ENCODE data around the gene BCL7B. TPM values are rescaled to one million over a fixed set of nuclear protein-coding genes. Genes with fewer than 3 reads are reported as not detected.

The BCL7B gene
- total RNA-seq: 10 to 100 TPM; 52.4 to 76.7 TPM

GRCh38 chr7:73557397-73558257, at the start of gene BCL7B:
Gene BCL7B, minus strand, starts transcription at chr7:73557690. Its CDS starts 112 bp downstream, at chr7:73557578.
- peak; percentile 64 for ATAC-seq (replicated peaks)
- Mint-ChIP-seq H3K4me3 (peak within 1 kb of the TSS; percentile 94), H3K9me3 (no peaks in the 10 kb centered on the region), H3K27ac (peak within 1 kb of the TSS; percentile 98), H3K36me3 (ENCODE audit: low read depth) (peaks cover 33% of the 10 kb centered on the region), H3K27me3 (no peaks in the 10 kb centered on the region), H3K4me1 (peaks cover 18% of the 10 kb centered on the region)

GRCh38 chr7:73605601-73606220, 48.2 kb upstream of the BCL7B start:
- no peaks in the 10 kb centered on the region for H3K4me1 Mint-ChIP-seq
- no peak for ATAC-seq (replicated peaks)
- no peaks in the 10 kb centered on the region for H3K9me3 Mint-ChIP-seq
- H3K4me3 Mint-ChIP-seq: no peak overlapping the region
- H3K27ac Mint-ChIP-seq: no peak overlapping the region
- H3K27me3 Mint-ChIP-seq: peaks cover 14% of the 10 kb centered on the region
- no peaks in the 10 kb centered on the region for H3K36me3 Mint-ChIP-seq (ENCODE audit: low read depth)

- Mint-ChIP-seq H3K27me3 (peaks cover 8% of the 10 kb centered on the region), H3K4me1 (no peaks in the 10 kb centered on the region), H3K9me3 (no peaks in the 10 kb centered on the region), H3K4me3 (no peak overlapping the region), H3K27ac (no peak overlapping the region), H3K36me3 (ENCODE audit: low read depth) (no peaks in the 10 kb centered on the region)
- no peak for ATAC-seq (replicated peaks)
Observed at GRCh38 chr7:73602721-73603651, 45.5 kb upstream of the BCL7B start.

DNA sequence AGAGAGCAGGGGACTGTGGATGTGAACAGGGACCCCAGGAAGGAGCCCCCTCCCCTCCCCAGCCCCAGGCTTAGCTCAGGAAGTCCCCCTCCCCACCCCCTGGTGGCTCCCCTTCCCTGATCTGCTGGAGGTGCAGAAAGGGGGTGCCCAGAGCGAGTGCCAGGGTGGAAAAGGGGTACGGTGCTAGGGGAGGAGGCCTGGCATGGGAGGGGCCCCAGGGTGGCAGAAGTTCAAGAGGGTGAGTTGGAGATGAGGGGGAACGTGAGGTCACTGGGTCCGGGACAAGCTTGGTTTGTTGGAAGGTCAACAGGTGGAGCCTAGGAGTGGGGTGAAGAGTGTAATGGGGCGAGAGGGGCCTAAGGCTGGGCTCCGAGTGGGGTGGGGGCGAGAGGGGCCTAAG, 42.4 kb upstream of the BCL7B start:
- no peak for ATAC-seq (replicated peaks)
- peaks cover 7% of the 10 kb centered on the region for H3K27me3 Mint-ChIP-seq
- no peak overlapping the region for H3K4me3 Mint-ChIP-seq
- no peaks in the 10 kb centered on the region for H3K36me3 Mint-ChIP-seq (ENCODE audit: low read depth)
- no peaks in the 10 kb centered on the region for H3K4me1 Mint-ChIP-seq
- H3K9me3 Mint-ChIP-seq: no peaks in the 10 kb centered on the region
- no peak overlapping the region for H3K27ac Mint-ChIP-seq

DNA sequence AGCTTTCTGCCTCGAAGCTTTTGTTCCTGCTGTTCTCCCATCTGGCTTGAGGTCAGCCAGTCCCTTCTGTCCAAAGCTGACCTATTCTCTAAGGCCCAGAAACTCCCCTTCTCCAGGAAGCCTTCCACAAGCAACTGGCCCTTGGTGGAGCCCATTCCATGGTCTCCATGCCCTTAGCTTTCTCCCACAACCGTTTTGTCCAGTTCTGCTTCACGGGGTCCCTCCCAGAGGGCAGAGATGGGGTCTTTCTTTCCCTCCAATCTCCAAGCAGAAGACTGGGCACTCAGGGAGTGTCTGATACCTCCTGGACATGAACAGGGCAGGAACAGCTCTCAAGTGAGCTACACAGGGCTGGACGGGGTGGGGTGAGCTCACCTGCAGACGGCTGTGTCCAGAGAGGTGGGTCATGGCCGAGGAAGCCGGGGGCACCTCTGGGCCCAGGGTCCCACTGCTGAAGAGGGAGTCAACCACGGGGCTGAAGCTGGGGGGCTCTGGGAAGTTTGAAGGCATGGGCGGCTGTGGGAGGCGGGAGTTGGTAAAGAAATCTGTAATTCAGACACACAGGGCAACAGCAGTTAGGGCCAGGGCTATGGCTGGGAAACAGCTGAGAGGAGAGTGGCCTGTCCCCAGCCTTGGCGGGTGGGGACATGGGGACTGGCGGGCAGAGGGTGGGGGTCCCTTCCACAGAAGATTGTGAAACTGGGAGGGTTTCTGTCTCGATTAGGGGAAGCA, 41.8 kb upstream of the BCL7B start:
- no peak overlapping the region for H3K27ac Mint-ChIP-seq
- H3K9me3 Mint-ChIP-seq: no peaks in the 10 kb centered on the region
- peaks cover 7% of the 10 kb centered on the region for H3K27me3 Mint-ChIP-seq
- no peak for ATAC-seq (replicated peaks)
- H3K4me1 Mint-ChIP-seq: no peaks in the 10 kb centered on the region
- no peaks in the 10 kb centered on the region for H3K36me3 Mint-ChIP-seq (ENCODE audit: low read depth)
- H3K4me3 Mint-ChIP-seq: no peak overlapping the region

GRCh38 chr7:73597978-73598782, 40.7 kb upstream of the BCL7B start:
- Mint-ChIP-seq H3K36me3 (ENCODE audit: low read depth) (no peaks in the 10 kb centered on the region), H3K27ac (no peak overlapping the region), H3K27me3 (peaks cover 7% of the 10 kb centered on the region), H3K4me1 (no peaks in the 10 kb centered on the region), H3K4me3 (no peak overlapping the region), H3K9me3 (no peaks in the 10 kb centered on the region)
- peak; percentile 52 for ATAC-seq (replicated peaks)

DNA sequence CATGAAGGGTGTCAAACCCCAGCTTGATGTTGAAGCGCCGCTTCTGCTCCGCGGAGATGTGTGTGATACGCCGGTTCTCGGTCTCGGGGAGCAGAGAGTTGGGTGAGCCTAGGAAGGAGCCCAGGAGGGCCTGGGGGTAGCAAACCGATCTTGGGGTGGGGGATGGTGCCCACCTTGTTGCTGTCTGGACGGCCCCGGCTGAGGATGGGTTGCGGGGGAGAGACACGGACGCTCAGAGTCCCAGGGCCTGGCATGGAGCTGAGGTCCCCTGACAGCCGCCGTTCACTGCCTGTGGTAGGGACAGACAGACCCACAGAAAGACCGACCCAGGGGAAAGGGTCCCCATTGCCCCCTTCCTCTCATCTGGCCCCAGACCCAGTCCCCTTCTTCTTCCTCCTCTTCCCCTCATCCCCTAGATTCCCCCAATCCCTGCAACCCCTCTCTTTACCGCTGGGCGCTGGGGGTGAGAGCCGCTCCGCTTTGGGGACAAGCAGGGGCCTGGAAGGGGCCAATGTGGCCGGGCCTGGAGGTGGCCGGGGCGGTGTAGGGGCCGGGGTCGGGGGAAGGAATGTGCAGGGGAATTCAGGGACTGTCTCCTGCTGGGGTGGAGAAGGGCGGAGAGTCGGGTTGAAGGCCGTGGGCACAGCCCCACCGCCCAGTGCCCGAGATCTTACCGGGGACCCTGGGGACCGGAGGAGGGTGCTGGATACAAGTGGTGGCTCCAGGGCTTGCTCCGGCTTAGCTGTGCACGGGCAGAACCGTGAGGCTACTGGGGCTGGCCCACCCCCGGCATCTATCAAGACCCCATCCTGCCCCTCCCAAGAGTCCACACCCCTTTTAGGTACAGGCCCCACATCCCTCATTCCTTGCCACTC, 38.9 kb upstream of the BCL7B start:
- Mint-ChIP-seq H3K4me1 (no peaks in the 10 kb centered on the region), H3K27me3 (peaks cover 7% of the 10 kb centered on the region), H3K36me3 (ENCODE audit: low read depth) (no peaks in the 10 kb centered on the region), H3K27ac (no peak overlapping the region), H3K4me3 (no peak overlapping the region), H3K9me3 (no peaks in the 10 kb centered on the region)
- no peak for ATAC-seq (replicated peaks)

GRCh38 chr7:73595358-73595757, 37.9 kb upstream of the BCL7B start:
- H3K4me3 Mint-ChIP-seq: no peak overlapping the region
- peaks cover 7% of the 10 kb centered on the region for H3K27me3 Mint-ChIP-seq
- H3K9me3 Mint-ChIP-seq: no peaks in the 10 kb centered on the region
- no peaks in the 10 kb centered on the region for H3K36me3 Mint-ChIP-seq (ENCODE audit: low read depth)
- no peaks in the 10 kb centered on the region for H3K4me1 Mint-ChIP-seq
- no peak for ATAC-seq (replicated peaks)
- no peak overlapping the region for H3K27ac Mint-ChIP-seq

DNA sequence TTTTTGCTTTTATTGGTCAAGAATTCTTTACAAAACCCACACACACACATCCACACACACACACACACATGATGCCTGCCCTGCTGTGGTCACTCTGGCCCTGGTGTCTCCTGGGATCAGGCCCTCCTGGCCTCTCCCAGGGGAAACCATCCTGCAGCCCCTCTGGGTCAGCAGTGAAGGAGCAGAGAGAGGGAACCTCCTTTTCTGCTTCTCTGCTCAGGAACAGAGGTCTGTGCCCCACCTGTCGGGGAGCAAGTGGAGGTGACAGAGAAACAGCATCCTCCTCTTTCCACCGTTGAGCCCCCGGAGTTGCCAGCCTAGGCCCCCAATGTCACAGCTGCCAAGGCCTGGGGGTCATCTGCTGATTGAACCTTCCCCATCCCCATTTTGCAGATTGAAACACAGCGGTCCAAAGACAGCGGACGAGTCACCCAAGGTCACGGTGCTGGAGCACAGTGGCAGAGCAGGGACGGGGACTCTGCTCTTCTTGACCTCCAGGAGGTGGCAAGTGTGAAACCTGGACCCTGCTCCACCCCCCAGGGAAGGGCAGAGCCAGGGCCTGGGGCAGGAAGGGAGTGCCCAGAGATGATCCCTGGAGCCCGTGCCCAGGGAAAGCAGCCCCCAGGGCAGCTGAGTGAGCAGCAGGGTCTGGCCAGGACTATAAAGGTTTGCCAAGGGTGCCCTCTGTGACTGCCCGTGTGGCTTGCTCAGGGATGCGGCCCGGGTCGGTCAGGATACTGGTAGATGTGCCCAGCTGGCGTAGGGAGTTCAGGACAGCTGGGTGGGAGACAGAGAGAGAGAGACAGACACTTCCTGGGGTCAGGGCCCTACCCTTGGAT, 35.9 kb upstream of the BCL7B start:
- no peaks in the 10 kb centered on the region for H3K9me3 Mint-ChIP-seq
- H3K27me3 Mint-ChIP-seq: peaks cover 7% of the 10 kb centered on the region
- no peak overlapping the region for H3K4me3 Mint-ChIP-seq
- H3K36me3 Mint-ChIP-seq (ENCODE audit: low read depth): no peaks in the 10 kb centered on the region
- H3K27ac Mint-ChIP-seq: no peak overlapping the region
- H3K4me1 Mint-ChIP-seq: no peaks in the 10 kb centered on the region
- ATAC-seq (replicated peaks): no peak

DNA sequence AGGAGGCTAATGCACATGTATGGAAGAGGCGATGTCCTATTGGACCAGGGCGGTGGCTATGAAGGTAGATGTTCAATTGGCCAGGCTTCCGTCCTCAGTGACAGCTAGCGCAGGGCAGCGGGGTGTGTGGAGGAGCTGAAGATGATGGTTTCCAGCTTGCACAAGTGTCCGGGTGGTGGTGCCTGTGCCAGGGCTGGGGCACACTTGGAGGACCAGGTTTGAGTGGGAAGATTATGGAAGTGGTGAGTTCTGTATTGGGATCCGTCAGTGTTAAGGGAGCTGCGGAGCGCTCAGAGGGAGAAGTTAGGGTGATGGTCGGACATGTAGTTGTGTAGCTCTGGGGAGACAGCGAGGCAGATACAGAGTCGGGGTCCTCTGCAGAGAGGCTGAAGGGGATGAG, 29.4 kb upstream of the BCL7B start:
- no peak for ATAC-seq (replicated peaks)
- Mint-ChIP-seq H3K27me3 (no peaks in the 10 kb centered on the region), H3K27ac (no peak overlapping the region)

GRCh38 chr7:73585196-73585595, 27.7 kb upstream of the BCL7B start:
- H3K9me3 Mint-ChIP-seq: no peaks in the 10 kb centered on the region
- ATAC-seq (replicated peaks): no peak
- no peak overlapping the region for H3K27ac Mint-ChIP-seq
- H3K4me3 Mint-ChIP-seq: no peak overlapping the region
- no peaks in the 10 kb centered on the region for H3K36me3 Mint-ChIP-seq (ENCODE audit: low read depth)
- no peaks in the 10 kb centered on the region for H3K27me3 Mint-ChIP-seq
- H3K4me1 Mint-ChIP-seq: no peaks in the 10 kb centered on the region

More for the DNA sequence above, 29.4 kb upstream of the BCL7B start:
- Mint-ChIP-seq H3K4me3 (no peak overlapping the region), H3K36me3 (ENCODE audit: low read depth) (no peaks in the 10 kb centered on the region), H3K9me3 (no peaks in the 10 kb centered on the region), H3K4me1 (no peaks in the 10 kb centered on the region)

- no peak overlapping the region for H3K4me3 Mint-ChIP-seq
- no peak for ATAC-seq (replicated peaks)
- peaks cover 7% of the 10 kb centered on the region for H3K4me1 Mint-ChIP-seq
- H3K27ac Mint-ChIP-seq: no peak overlapping the region
- no peaks in the 10 kb centered on the region for H3K27me3 Mint-ChIP-seq
- H3K9me3 Mint-ChIP-seq: no peaks in the 10 kb centered on the region
- H3K36me3 Mint-ChIP-seq (ENCODE audit: low read depth): no peaks in the 10 kb centered on the region
Observed at GRCh38 chr7:73582664-73583202, 25.2 kb upstream of the BCL7B start.

All from activated T-helper 17 cell treated with anti-CD3 and anti-CD28 coated beads, Interleukin-2, amount 50 U/mL, for 72 hours (primary cell).